ENCODE results near the gene PKP3. TPM values are rescaled to one million over a fixed set of nuclear protein-coding genes. Genes with fewer than 3 reads are reported as not detected.

The PKP3 gene
- total RNA-seq, 1 donor from 2014 or later = 20.6 TPM

- TF ChIP-seq, protein P1, sequence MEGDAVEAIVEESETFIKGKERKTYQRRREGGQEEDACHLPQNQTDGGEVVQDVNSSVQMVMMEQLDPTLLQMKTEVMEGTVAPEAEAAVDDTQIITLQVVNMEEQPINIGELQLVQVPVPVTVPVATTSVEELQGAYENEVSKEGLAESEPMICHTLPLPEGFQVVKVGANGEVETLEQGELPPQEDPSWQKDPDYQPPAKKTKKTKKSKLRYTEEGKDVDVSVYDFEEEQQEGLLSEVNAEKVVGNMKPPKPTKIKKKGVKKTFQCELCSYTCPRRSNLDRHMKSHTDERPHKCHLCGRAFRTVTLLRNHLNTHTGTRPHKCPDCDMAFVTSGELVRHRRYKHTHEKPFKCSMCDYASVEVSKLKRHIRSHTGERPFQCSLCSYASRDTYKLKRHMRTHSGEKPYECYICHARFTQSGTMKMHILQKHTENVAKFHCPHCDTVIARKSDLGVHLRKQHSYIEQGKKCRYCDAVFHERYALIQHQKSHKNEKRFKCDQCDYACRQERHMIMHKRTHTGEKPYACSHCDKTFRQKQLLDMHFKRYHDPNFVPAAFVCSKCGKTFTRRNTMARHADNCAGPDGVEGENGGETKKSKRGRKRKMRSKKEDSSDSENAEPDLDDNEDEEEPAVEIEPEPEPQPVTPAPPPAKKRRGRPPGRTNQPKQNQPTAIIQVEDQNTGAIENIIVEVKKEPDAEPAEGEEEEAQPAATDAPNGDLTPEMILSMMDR (conservative IDR thresholded peaks at IDR 0.05; ENCODE audit: low read depth, low read length) = no peak
- no peak overlapping the region for H3K4me3 ChIP-seq (ENCODE audit: low read depth, low read length)
- no peak for DNase-seq (ENCODE audit: low read depth)
These were observed 59.0 kb downstream of the PKP3 start for GRCh38 chr11:452916-453527.

DNA sequence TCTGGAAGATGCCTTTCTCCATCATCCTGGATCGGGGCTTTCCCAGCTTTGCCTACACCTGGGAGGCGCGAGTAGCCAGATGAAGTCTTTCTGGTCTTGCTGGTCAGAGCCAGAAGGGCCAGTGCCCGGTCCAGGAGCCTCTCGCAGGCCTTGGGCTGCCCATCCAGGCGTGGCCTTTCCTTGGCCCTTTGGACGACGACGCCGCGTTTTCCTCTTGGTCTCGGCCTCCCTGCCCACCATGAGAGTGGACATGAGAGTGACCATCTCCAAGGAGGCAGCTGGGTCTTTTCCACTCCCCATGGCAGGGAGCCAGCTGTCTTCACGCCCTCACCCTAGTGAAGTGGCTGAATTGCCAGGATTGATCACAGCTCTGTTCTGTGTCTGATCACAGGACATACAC lies 59.6 kb downstream of the PKP3 start:
- H3K4me3 ChIP-seq (ENCODE audit: low read depth, low read length) = no peak overlapping the region
- DNase-seq (ENCODE audit: low read depth) = no peak
- TF ChIP-seq, protein P1 (conservative IDR thresholded peaks at IDR 0.05; ENCODE audit: low read depth, low read length) = no peak

GRCh38 chr11:454043-454442 lies 60.0 kb downstream of the PKP3 start:
- TF ChIP-seq, protein P1 (conservative IDR thresholded peaks at IDR 0.05; ENCODE audit: low read depth, low read length) = no peak
- no peak for DNase-seq (ENCODE audit: low read depth)

More at GRCh38 chr11:454043-454442, 60.0 kb downstream of the PKP3 start:
- no peak overlapping the region for H3K4me3 ChIP-seq (ENCODE audit: low read depth, low read length)

Other genes with a start within 250 kb of the PKP3 start
- gene SCGB1C1, start 201.1 kb upstream of the PKP3 start, total RNA-seq = not detected in 2 replicates
- 15.2 and 23.7 TPM in 2 replicates for gene BET1L, start 186.8 kb upstream of the PKP3 start, total RNA-seq
- 116 and 143 TPM in 2 replicates for gene RIC8A, start 186.5 kb upstream of the PKP3 start, total RNA-seq
- gene SIRT3, start 157.9 kb upstream of the PKP3 start, total RNA-seq = 5.5 and 11.8 TPM in 2 replicates
- gene PSMD13, start 157.2 kb upstream of the PKP3 start, total RNA-seq = 222 and 249 TPM in 2 replicates
- not detected in 2 replicates for gene NLRP6, start 115.8 kb upstream of the PKP3 start, total RNA-seq
- gene PGGHG, start 105.1 kb upstream of the PKP3 start, total RNA-seq = 7.8 and 13.1 TPM in 2 replicates
- gene IFITM5, start 94.7 kb upstream of the PKP3 start, total RNA-seq = not detected in 2 replicates
- 54.7 and 177 TPM in 2 replicates for gene IFITM2, start 86.4 kb upstream of the PKP3 start, total RNA-seq
- gene IFITM1, start 80.2 kb upstream of the PKP3 start, total RNA-seq = 15.7 and 56.8 TPM in 2 replicates
- gene IFITM3, start 73.3 kb upstream of the PKP3 start, total RNA-seq = 85.7 and 113 TPM in 2 replicates
- gene B4GALNT4, start 24.7 kb upstream of the PKP3 start, total RNA-seq = 13.9 and 24.4 TPM in 2 replicates
- 52.9 and 83.9 TPM in 2 replicates for gene SIGIRR, start 20.8 kb downstream of the PKP3 start, total RNA-seq
- gene ANO9, start 47.8 kb downstream of the PKP3 start, total RNA-seq = 7.7 and 20.1 TPM in 2 replicates
- gene PTDSS2, start 56.1 kb downstream of the PKP3 start, total RNA-seq = 53.4 and 66.1 TPM in 2 replicates
- 163 and 204 TPM in 2 replicates for gene RNH1, start 113.0 kb downstream of the PKP3 start, total RNA-seq
- 63.2 and 128 TPM in 2 replicates for gene HRAS, start 141.4 kb downstream of the PKP3 start, total RNA-seq
- gene LRRC56, start 143.3 kb downstream of the PKP3 start, total RNA-seq = 0.87 and 1.6 TPM in 2 replicates
- 1.5 and 2.2 TPM in 2 replicates for gene LMNTD2, start 166.5 kb downstream of the PKP3 start, total RNA-seq
- 106 and 154 TPM in 2 replicates for gene RASSF7, start 166.8 kb downstream of the PKP3 start, total RNA-seq
- 24.2 and 33.5 TPM in 2 replicates for gene PHRF1, start 182.3 kb downstream of the PKP3 start, total RNA-seq
- gene IRF7, start 221.7 kb downstream of the PKP3 start, total RNA-seq = 25.6 and 40.8 TPM in 2 replicates
- not detected in 2 replicates for gene CDHR5, start 230.7 kb downstream of the PKP3 start, total RNA-seq
- gene SCT, start 233.0 kb downstream of the PKP3 start, total RNA-seq = not detected in 2 replicates
- gene DRD4, start 243.1 kb downstream of the PKP3 start, total RNA-seq = not detected in 2 replicates